Measurements from ENCODE around the gene SMC3.
"Not testable (repeated sequence)": the region's sequence is repeated elsewhere in the genome, so short reads cannot be mapped to it uniquely, and the experiment has no call there.

SMC3 gene

GRCh38 chr10:110620398-110620719 is 52.9 kb downstream of the SMC3 start:
- no peak overlapping the region for H3K4me3 ChIP-seq (ENCODE audit: low read depth, low read length)

GRCh38 chr10:110623316-110623715 is 55.8 kb downstream of the SMC3 start:
- not testable (repeated sequence) for H3K4me3 ChIP-seq (ENCODE audit: low read depth, low read length)

GRCh38 chr10:110625356-110625894 is 57.9 kb downstream of the SMC3 start:
- H3K4me3 ChIP-seq (ENCODE audit: low read depth, low read length): no peak overlapping the region

GRCh38 chr10:110625951-110626855 is 58.7 kb downstream of the SMC3 start:
- H3K4me3 ChIP-seq (ENCODE audit: low read depth, low read length): no peak overlapping the region

GRCh38 chr10:110628161-110628560 is 60.7 kb downstream of the SMC3 start:
- H3K4me3 ChIP-seq (ENCODE audit: low read depth, low read length): no peak overlapping the region

GRCh38 chr10:110629680-110630191 is 62.2 kb downstream of the SMC3 start:
- H3K4me3 ChIP-seq (ENCODE audit: low read depth, low read length): no peak overlapping the region

GRCh38 chr10:110631934-110632333 is 64.4 kb downstream of the SMC3 start:
- H3K4me3 ChIP-seq (ENCODE audit: low read depth, low read length): no peak overlapping the region

- no peak overlapping the region for H3K4me3 ChIP-seq (ENCODE audit: low read depth, low read length)
Observed at GRCh38 chr10:110632591-110633215, 65.2 kb downstream of the SMC3 start.

GRCh38 chr10:110634527-110635209 is 67.2 kb downstream of the SMC3 start:
- no peak overlapping the region for H3K4me3 ChIP-seq (ENCODE audit: low read depth, low read length)

GRCh38 chr10:110636572-110636931 is 69.1 kb downstream of the SMC3 start:
- H3K4me3 ChIP-seq (ENCODE audit: low read depth, low read length): no peak overlapping the region

- H3K4me3 ChIP-seq (ENCODE audit: low read depth, low read length): no peak overlapping the region
Observed at GRCh38 chr10:110636932-110637557, 69.5 kb downstream of the SMC3 start.

- no peak overlapping the region for H3K4me3 ChIP-seq (ENCODE audit: low read depth, low read length)
Observed at GRCh38 chr10:110637558-110638053, 70.1 kb downstream of the SMC3 start.

- no peak overlapping the region for H3K4me3 ChIP-seq (ENCODE audit: low read depth, low read length)
Observed at GRCh38 chr10:110638319-110638718, 70.8 kb downstream of the SMC3 start.

GRCh38 chr10:110639046-110639445 is 71.6 kb downstream of the SMC3 start:
- not testable (repeated sequence) for H3K4me3 ChIP-seq (ENCODE audit: low read depth, low read length)

- H3K4me3 ChIP-seq (ENCODE audit: low read depth, low read length): not testable (repeated sequence)
Observed at GRCh38 chr10:110639858-110640257, 72.4 kb downstream of the SMC3 start.

GRCh38 chr10:110641256-110641655 is 73.8 kb downstream of the SMC3 start:
- H3K4me3 ChIP-seq (ENCODE audit: low read depth, low read length): no peak overlapping the region

- no peak overlapping the region for H3K4me3 ChIP-seq (ENCODE audit: low read depth, low read length)
Observed at GRCh38 chr10:110642204-110643034, 74.9 kb downstream of the SMC3 start.

- H3K4me3 ChIP-seq (ENCODE audit: low read depth, low read length): peak overlapping the region; percentile 59
Observed at GRCh38 chr10:110643035-110643652, 75.6 kb downstream of the SMC3 start.
